Endothelial cell of umbilical vein (primary cell): Measurements from ENCODE around the gene NRXN3. TPM values are rescaled to one million over a fixed set of nuclear protein-coding genes. Genes with fewer than 3 reads are reported as not detected.

Experiments used
- BruUV-seq: library from RNA; stranded (reverse); fragments of 400-500 nt; replicated peaks from 2 replicates; lab custom pipeline; 2021; lab: Mats Ljungman, UMichigan
- CTCF ChIA-PET: fragments of 300-600, 350-600 bp; sonication (Branson Sonifier 250); formaldehyde crosslinking; loops from one replicate; lab custom pipeline; 2021; ENCODE audit warnings: antibody characterized with exemption, inconsistent platforms; lab: Charles Lee
- POLR2A ChIA-PET: fragments of 300-600, 350-600 bp; sonication (Branson Sonifier 250); formaldehyde crosslinking; loops from one replicate; lab custom pipeline; 2021; ENCODE audit warnings: antibody characterized with exemption, inconsistent platforms; lab: Charles Lee
- DNase-seq: peaks from one replicate; pipeline ENCODE4 v3.0.0-alpha.2; 2011; ENCODE audit warnings: low read depth, low spot score
- FAIRE-seq: peaks from 2 replicates; lab custom pipeline; 2011; peaks lifted over from hg19 to GRCh38; lab: Jason Lieb, UNC
- H2AFZ ChIP-seq: 2 replicates; pipeline ENCODE4 v1.6.0; 2012; ENCODE audit warnings: low read depth, low read length, control low read depth, inconsistent platforms
- H3K27ac ChIP-seq: 2 replicates; pipeline ENCODE4 v1.5.1; 2011; ENCODE audit warnings: low read depth, mild to moderate bottlenecking, control low read depth, low read length, moderate library complexity; ENCODE audit not compliant: insufficient read depth
- H3K27me3 ChIP-seq, 2 experiments: 2 replicates each; pipeline versions ENCODE4 v1.6.0 to v1.6.1; 2011; ENCODE audit warnings: low read length in 2 of 2, mixed read lengths in 1 of 2; ENCODE audit not compliant: control insufficient read depth in 2 of 2, insufficient read depth in 2 of 2
- H3K36me3 ChIP-seq, 2 experiments: 2 replicates in 1 of 2; 3 replicates in 1 of 2; pipeline ENCODE4 v1.5.1; 2011; ENCODE audit warnings: low read length in 2 of 2, mild to moderate bottlenecking in 1 of 2, moderate library complexity in 1 of 2; ENCODE audit not compliant: control insufficient read depth in 2 of 2, insufficient read depth in 2 of 2; ENCODE audit errors: extremely low read depth in 1 of 2
- H3K4me1 ChIP-seq: 3 replicates; pipeline ENCODE4 v1.5.1; 2011; ENCODE audit warnings: mild to moderate bottlenecking, low read length; ENCODE audit not compliant: control insufficient read depth, insufficient read depth; ENCODE audit errors: extremely low read depth
- H3K4me2 ChIP-seq: 2 replicates; pipeline ENCODE4 v1.6.1; 2011; ENCODE audit warnings: low read length, control low read depth, mixed read lengths; ENCODE audit not compliant: insufficient read depth
- H3K4me3 ChIP-seq, 3 experiments: fragments of 200-600 bp in 1 of 3; sonication (generic), shearing (Covaris generic) in 1 of 3; replicated peaks in 1 of 3; 2 replicates each; pipeline ENCODE4 v1.5.1; 2011 to 2016; ENCODE audit warnings: control low read depth in 3 of 3, low read length in 3 of 3, mild to moderate bottlenecking in 2 of 3, inconsistent platforms in 1 of 3, low read depth in 1 of 3, moderate library complexity in 1 of 3; ENCODE audit not compliant: insufficient read depth in 1 of 3
- H3K79me2 ChIP-seq: 2 replicates; pipeline ENCODE4 v1.6.0; 2012; ENCODE audit warnings: low read length, inconsistent platforms; ENCODE audit not compliant: control insufficient read depth, insufficient read depth
- H3K9ac ChIP-seq: replicated peaks from 2 replicates; pipeline ENCODE3; 2011; ENCODE audit warnings: low read length, control low read depth; ENCODE audit not compliant: insufficient read depth; ENCODE audit errors: extremely low read depth
- H3K9me1 ChIP-seq: replicated peaks from 3 replicates; pipeline ENCODE4 v1.6.0; 2011; ENCODE audit warnings: mild to moderate bottlenecking, low read length; ENCODE audit not compliant: control insufficient read depth, insufficient read depth; ENCODE audit errors: extremely low read depth
- H3K9me3 ChIP-seq: replicated peaks from 2 replicates; pipeline ENCODE4 v1.5.1; 2012; ENCODE audit warnings: low read length, inconsistent platforms; ENCODE audit not compliant: control insufficient read depth, insufficient read depth
- H4K20me1 ChIP-seq: replicated peaks from 2 replicates; pipeline ENCODE3; 2011; ENCODE audit warnings: mild to moderate bottlenecking, low read length; ENCODE audit not compliant: control insufficient read depth, insufficient read depth; ENCODE audit errors: extremely low read depth
- CTCF ChIP-seq, 2 donors: IDR thresholded peaks; 1 replicate in 1 of 2; 2 replicates in 1 of 2; pipeline ENCODE4 v1.5.1; 2011; ENCODE audit warnings: low read length in 2 of 2, mild to moderate bottlenecking in 2 of 2, moderate library complexity in 2 of 2, control low read depth in 1 of 2, inconsistent platforms in 1 of 2, low read depth in 1 of 2; ENCODE audit not compliant: insufficient read depth in 1 of 2; ENCODE audit errors: extremely low read depth in 1 of 2
- EZH2 ChIP-seq: IDR thresholded peaks from 2 replicates; pipeline ENCODE4 v1.6.1; 2012; ENCODE audit warnings: borderline replicate concordance, low read depth, mild to moderate bottlenecking, moderate library complexity, low read length, inconsistent platforms; ENCODE audit not compliant: severe bottlenecking
- FOS ChIP-seq: IDR thresholded peaks from 2 replicates; pipeline ENCODE4 v1.6.1; 2011; ENCODE audit warnings: mild to moderate bottlenecking, low read length, moderate library complexity, borderline replicate concordance; ENCODE audit not compliant: insufficient read depth
- GATA2 ChIP-seq: IDR thresholded peaks from 2 replicates; pipeline ENCODE4 v1.7.0; 2011; ENCODE audit warnings: low read depth, mild to moderate bottlenecking, moderate library complexity, mixed read lengths, low read length; ENCODE audit not compliant: insufficient read length, insufficient read depth
- JUN ChIP-seq: IDR thresholded peaks from 2 replicates; pipeline ENCODE4 v1.6.1; 2011; ENCODE audit warnings: borderline replicate concordance, low read depth; ENCODE audit not compliant: insufficient read length, insufficient read depth
- MAX ChIP-seq: IDR thresholded peaks from 2 replicates; pipeline ENCODE4 v1.6.1; 2011; ENCODE audit not compliant: insufficient read depth, insufficient read length
- MYC ChIP-seq: IDR thresholded peaks from one replicate; pipeline ENCODE4 v1.6.1; 2011; ENCODE audit warnings: mild to moderate bottlenecking, low read depth, low read length
- POLR2A ChIP-seq: IDR thresholded peaks from 2 replicates; pipeline ENCODE4 v1.6.1; 2012; ENCODE audit warnings: low read depth, mild to moderate bottlenecking, control low read depth, low read length
- POLR2AphosphoS5 ChIP-seq: IDR thresholded peaks from 2 replicates; pipeline ENCODE4 v1.6.1; 2012; ENCODE audit warnings: low read depth, mild to moderate bottlenecking, control low read depth, low read length, moderate library complexity; ENCODE audit not compliant: insufficient read depth
- dilution Hi-C: fragments of 300-500 bp; cut with MboI; formaldehyde crosslinking; loops from one replicate; pipeline ENCODE4 v1.15.0; 2019; ENCODE audit warnings: low sequenced_read_pairs; ENCODE audit not compliant: extremely low pct_ligation_motif_present
- intact Hi-C: fragments of 100-400 bp; cut with micrococcal nuclease; formaldehyde crosslinking; loops from one replicate; pipeline ENCODE4 v1.10.0; 2022
- polyA plus RNA-seq, 4 experiments: library from polyadenylated mRNA; depleted of rRNA in 3 of 4; stranded (reverse) in 3 of 4; unstranded in 1 of 4; fragments of >200 nt; gene quantifications; 2 replicates each; pipeline versions ENCODE4 v1.2.1 to v1.2.3, GENCODE V29; 2011 to 2012; ENCODE audit warnings: missing spikeins in 1 of 4
- total RNA-seq: library from RNA; stranded (reverse); gene quantifications from 2 replicates; pipeline ENCODE4 v1.2.3, GENCODE V29; 2021

The NRXN3 gene
- total and polyA plus RNA-seq, 2 donors (not counting 3 experiments of a cell fraction or from before 2014, with no cell fraction given): 0.72 to 4.2 TPM

- DNase-seq (no peak), FAIRE-seq (no peak)
- ChIA-PET CTCF (interaction anchor here (1.9 kb wide), 1 partner anchor 12 kb away, joined by 8 read pairs; no protein-coding TSS in a partner anchor), POLR2A (no interaction called here)
- Histone ChIP-seq H3K9me3 (no peaks in the 10 kb centered on the region), H3K4me3 (no peak overlapping the region), H3K79me2 (no peaks in the 10 kb centered on the region), H3K9ac (no peak overlapping the region), H3K36me3 (no peaks in the 10 kb centered on the region), H4K20me1 (no peaks in the 10 kb centered on the region), H2AFZ (no peak overlapping the region), H3K4me1 (no peaks in the 10 kb centered on the region), H3K4me2 (no peak overlapping the region), H3K9me1 (no peaks in the 10 kb centered on the region), H3K27ac (no peak overlapping the region), H3K27me3 (no peaks in the 10 kb centered on the region)
- dilution Hi-C loops (no loop called here), intact Hi-C loops (no loop called here)
- BruUV-seq: no TSS peak
- TF ChIP-seq POLR2AphosphoS5: no peak
- no peak for TF ChIP-seq CTCF (IDR thresholded peaks at IDR 0.05; ENCODE audit: extremely low read depth in 1 of 2, insufficient read depth in 1 of 2, low read depth in 1 of 2, low read length in 2 of 2)
- no peak for TF ChIP-seq FOS
- no peak for TF ChIP-seq GATA2
- no peak for TF ChIP-seq JUN
- TF ChIP-seq POLR2A: no peak
- TF ChIP-seq MYC: no peak
- no peak for TF ChIP-seq EZH2
- TF ChIP-seq MAX: no peak
These were observed 1123.5 kb downstream of the NRXN3 start for GRCh38 chr14:79293482-79294177.
